GM18517 (cell line): ENCODE results near the gene FAAP20.

ENCODE experiments used
- ATAC-seq: cut with Tn5 transposase; IDR thresholded peaks from one replicate; pipeline ENCODE4 v1.9.1; 2021; ENCODE audit warnings: mild to moderate bottlenecking, moderate library complexity; ENCODE audit not compliant: unreplicated experiment

The FAAP20 gene

DNA sequence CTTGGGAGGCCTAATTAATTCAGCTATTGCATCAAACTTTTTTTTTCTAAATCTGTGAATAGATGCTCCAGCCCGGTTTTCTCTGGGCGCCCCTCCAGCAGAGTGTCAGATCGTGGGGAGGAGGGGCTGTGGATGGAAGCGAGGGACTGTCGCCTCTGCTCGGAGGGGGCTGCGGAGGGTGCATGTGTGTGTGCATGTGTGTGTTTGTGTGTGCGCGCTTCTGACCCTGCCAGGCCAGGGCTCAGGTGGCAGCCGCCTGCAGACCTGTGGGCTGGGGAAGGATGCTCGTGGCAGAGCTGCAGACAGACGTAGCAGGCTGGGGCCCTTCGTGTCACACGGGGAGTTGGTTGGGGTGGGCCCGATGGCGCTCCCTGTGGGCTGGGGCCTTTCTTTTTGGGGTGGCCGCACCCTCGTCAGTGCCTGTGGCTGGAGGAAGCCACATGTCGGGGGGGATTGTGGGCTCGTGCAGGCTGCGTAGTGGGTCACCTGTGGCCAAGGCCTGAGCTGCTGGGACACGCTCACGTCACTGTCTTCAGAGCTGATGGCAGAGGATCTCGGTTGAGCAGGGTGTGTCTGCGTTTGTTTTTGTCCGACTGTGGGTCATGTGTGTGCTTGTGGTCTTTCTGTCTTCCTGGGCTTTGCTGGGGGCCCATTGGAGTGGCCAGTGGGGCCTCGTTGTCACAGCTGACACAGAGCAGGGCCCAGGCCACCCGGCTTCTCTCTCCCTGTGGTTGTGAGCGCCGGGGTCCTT is 36.4 kb upstream of the FAAP20 start:
- no peak for ATAC-seq

DNA sequence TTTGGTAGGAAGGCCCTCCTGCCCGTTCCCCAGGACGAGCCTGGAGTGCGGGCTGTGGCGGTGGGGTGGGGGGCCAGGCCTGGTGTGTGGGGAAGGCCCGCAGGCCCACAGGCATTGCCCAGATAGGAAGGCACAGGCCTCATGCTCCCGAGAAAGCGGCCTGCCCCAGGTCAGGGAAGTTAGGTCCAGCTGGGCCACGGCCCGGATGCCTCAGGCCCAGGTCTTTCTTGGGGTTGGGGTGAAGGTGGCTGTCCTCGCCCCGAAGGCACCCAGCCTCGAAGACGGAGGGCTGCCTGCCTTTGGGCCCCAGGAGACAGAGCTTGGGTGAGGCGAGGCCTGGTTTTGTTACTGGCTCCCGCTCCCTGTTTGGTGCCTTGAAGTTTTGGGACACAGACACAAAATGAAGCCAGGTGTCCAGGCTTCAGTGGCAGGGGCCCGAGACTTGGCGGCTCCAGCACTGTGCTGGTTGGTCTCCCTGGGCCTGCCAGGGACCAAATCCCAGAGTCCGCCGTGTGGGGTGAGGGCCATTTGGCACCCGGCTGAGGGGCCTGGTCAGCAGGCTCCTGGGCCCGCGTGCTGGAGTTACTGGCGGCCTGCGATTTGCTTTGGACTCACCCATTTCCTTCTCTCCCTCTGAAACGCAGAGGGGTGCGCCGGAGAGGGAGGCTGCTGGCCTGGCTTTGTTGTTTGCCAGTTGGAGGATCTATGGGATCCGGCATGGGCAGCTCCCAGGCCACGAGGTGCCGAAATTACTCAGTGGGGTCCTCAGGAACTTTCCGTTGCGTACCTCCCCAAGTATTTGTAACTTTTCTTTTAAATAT is 35.5 kb upstream of the FAAP20 start:
- ATAC-seq = no peak

DNA sequence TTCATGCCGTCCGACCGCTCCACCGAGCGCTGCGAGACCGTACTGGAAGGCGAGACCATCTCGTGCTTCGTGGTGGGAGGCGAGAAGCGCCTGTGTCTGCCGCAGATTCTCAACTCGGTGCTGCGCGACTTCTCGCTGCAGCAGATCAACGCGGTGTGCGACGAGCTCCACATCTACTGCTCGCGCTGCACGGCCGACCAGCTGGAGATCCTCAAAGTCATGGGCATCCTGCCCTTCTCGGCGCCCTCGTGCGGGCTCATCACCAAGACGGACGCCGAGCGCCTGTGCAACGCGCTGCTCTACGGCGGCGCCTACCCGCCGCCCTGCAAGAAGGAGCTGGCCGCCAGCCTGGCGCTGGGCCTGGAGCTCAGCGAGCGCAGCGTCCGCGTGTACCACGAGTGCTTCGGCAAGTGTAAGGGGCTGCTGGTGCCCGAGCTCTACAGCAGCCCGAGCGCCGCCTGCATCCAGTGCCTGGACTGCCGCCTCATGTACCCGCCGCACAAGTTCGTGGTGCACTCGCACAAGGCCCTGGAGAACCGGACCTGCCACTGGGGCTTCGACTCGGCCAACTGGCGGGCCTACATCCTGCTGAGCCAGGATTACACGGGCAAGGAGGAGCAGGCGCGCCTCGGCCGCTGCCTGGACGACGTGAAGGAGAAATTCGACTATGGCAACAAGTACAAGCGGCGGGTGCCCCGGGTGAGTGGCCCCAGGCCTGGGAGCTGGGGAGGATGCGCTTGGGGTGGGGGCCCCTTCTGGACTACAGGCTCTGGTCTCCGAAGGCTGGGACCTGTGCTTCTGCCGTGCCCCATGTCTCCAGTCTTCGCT is 34.7 kb upstream of the FAAP20 start:
- ATAC-seq = no peak

GRCh38 chr1:2228694-2229036 is 34.1 kb upstream of the FAAP20 start:
- ATAC-seq = no peak

DNA sequence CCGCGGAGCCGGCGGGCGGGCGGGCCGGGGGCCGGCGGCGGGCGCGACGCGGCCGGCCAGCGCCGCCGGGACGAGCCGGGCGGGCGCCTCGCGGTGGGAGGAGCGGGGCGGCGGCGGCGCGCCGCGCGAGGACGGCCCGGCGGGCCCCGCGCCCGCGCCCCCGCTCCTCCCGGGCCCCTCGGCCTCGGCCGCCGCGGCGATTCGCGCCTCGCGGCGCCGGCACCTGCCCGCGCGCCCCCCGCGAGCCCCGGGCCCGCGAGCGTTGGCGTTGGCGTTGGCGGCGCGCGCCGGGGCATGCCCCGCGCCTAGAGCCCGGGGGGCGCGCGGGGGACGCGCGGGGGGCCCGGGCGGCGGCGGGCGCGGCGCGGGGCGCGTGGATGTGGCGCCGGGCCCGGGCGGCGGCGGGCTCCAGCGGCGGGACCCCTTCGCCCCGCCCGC is 33.6 kb upstream of the FAAP20 start, which contains the start of gene SKI:
Gene SKI (plus strand): TSS at position 163 of the 438 bp plus-strand sequence. CDS start 448 bp downstream, outside the sequence.
- ATAC-seq = no peak

GRCh38 chr1:2227346-2228156 is 33.0 kb upstream of the FAAP20 start:
- ATAC-seq = peak; percentile 86

DNA sequence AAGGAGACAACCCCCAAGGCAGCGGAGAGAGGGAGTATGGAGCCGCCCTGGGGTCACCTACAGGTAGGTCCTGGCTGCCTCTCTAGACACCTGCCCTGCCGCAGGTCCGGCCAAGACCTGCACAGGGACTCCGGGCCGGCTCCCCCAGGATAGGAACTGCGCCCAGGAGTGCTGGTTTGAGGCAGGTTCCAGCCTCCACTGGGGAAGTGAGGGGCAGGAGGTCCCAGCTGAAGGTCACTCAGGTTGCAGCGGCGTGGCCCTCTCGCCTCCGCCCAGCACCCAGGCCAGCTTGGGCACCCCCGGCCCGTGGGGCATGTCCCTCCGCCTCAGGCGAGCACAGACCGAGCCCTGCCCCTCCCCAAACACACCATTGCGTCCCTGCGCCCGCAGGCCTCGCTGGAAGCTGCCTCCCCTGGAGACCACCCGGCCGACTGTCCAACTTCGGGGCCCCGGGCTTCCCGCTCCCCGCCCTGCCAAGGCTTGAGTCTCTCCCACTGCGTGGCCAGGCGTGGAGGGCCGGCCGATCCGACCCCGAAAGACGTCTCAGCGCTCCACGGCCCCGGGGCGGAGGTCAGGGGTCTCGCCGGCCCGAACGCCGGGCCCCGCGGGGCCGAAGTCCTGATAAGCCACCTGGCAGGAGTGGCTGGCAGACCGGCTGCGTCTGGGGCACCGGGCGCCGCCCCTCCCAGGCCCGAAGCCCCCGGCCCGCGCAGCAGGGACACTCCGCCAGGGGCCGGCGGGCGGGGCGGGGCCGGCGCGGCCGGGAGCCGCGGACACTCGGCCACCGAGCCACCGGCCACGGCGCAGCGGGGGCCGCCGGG is 32.2 kb upstream of the FAAP20 start:
- no peak for ATAC-seq

DNA sequence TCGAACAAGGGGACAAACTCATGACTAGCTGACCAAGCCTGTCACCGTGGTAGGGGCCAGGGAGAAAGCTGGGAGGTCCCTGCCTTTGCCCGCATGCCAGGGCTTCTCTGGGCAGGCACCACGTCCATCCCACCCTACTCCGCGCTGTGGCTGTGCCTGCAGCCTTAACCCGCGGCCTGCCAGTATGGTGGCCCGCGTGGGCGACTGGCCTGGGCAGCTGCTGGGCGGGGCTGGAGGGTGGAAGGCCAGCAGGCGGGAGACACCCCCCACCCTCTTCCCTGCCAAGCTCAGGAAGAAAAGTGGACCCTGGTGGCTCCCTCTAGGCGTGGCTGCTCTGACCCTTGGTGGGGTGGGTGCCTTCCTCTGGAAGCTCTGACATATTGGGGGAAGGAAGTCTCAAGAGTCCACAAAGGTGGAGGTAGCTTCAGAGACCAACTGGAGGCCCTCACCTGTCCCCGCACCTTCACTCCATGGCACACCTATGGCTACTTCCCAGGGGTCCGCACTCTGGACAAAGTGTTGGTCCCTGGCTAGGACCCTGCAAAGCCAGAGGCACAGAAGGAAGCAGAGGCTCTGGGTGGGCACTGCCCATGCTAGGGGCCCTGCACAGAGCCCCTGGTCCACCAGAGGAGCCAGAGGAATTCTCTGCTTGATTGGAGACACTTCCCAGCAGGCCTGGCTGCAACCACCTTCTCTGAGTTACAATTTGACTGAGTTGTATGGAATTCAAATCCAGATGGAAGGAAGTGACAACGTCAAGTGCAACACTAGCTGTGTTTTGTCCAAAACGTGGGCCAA is 30.3 kb upstream of the FAAP20 start:
- ATAC-seq = no peak

- ATAC-seq = no peak
Observed at GRCh38 chr1:2224170-2224584, 29.6 kb upstream of the FAAP20 start.

DNA sequence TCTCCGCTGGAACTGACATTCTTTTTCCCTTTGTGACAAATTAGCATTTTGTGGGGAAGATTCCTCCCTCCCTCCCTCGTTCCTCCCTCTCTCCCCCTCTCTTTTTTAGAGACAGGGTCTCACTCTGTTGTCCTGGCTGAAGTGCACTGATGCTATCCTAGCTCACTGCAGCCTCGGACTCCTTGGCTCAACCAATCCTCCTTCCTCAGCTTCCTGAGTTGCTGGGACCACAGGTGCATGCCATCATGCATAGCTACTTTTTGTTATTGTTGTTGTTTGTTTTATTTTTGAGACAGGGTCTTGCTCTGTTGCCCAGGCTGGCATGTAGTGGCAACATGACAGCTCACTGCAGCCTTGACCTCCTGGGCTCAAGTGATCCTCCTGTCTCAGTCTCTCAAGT is 26.7 kb upstream of the FAAP20 start:
- ATAC-seq = no peak

- no peak for ATAC-seq
Observed at GRCh38 chr1:2216767-2217058, 22.1 kb upstream of the FAAP20 start.

GRCh38 chr1:2215909-2216766 is 21.6 kb upstream of the FAAP20 start:
- no peak for ATAC-seq

DNA sequence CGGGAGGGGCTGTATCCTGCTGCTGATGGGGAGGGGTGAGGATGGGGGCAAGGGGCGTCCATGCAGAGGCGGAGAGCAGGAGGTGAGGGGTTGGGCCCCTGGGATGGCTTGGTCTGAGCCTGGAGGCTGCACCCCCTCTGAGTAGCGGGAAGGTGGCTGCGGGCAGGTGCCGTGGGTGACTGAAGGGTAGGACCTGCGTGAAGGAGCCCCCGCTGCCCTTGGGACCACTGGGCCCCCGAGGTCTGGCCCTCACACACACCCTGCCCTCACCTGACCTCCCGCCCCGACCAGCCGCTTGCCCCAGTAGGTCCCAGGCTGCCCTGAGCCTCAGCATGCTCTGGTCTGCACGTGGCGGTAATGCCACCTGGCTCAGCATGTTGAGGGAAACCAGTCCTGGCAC is 20.8 kb upstream of the FAAP20 start:
- no peak for ATAC-seq

DNA sequence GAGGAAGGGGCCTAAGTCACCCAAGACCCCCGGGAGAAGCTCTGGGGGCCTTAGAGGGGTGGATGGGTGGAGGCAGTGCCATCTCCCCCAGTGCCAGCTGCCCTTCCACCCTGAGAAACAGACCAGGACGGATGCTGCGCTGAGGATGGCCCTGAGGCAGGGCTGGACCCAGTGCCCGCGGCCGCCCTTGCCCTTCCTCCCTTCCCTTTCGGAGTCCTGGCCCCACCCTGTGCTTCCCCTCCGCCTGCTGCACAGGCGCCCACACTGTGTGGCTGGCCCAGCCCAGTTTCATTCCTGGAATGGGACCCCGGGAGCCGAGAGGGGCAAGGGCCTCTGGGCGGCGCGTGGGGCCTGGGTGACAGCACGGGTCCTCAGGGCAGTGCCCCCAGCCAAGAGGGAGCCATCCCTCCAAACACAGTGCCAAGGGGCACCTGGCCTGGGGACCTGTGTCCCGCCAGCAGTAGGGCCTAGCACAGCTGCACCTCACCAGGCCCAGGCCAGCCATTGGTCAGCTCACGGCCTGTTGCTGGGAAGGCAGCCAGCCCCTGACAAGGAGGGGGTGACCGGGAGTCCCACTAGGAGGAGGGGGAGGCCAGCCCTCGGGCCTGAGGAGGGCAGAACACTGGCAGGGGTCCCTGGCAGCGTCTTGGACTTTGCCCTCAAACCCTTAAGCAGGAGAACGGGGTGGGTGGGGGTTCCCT is 20.1 kb upstream of the FAAP20 start:
- ATAC-seq = no peak

DNA sequence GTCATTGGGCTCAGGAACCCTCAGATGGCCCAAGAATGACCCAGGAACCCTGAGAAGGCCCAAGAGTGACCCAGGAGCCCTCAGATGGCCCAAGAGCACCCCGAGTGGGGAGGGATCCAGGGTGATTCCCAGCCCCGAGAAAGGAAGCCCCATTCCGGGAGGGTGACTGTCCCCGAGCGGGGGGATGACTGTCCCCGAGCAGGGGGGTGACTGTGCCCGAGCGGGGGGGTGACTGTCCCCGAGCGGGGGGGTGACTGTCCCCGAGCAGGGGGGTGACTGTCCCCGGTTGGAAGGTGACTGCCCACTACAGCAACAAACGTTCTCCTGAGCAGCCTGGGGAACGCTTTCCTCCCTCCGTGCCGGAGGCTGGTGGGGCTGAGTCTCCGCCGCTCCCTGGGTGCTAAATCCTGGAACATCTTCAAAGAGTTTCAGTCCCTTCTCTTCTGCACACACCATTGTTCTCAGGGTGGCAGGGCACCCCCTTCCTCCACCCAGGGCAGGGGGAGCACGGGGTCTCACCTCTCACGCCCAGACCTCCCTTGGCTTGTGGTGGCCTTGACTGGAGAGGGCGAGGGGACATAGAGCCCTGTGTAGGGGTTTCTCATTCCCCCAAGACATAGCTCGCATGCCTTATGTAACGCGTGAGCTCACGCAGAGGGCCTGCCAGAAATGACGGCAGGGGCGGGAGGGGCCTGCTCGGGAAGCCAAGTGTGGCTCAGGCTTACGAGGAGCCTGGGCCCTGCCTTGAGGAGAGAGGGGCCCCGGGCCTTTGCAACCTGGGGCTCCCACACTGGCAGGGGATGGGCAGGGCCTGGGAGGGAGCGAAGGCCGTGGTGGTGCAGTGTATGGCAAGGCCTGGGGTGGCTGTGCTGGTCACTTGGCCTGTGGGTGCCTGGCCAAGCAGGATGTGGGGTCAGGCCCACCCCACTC is 19.3 kb upstream of the FAAP20 start:
- no peak for ATAC-seq
